PC-3 (cell line): ENCODE data around the gene SPATA16.
"Not testable (repeated sequence)": the region's sequence is repeated elsewhere in the genome, so short reads cannot be mapped to it uniquely, and the experiment has no call there.

Source experiments
- CTCF ChIP-seq: fragments of 300-600 bp; sonication (generic); conservative IDR thresholded peaks from 2 replicates; pipeline ENCODE4 v1.5.1; 2017; ENCODE audit warnings: antibody characterized with exemption, low read depth, mild to moderate bottlenecking, low read length
- EZH2 ChIP-seq: fragments of 300-600 bp; sonication (generic); IDR thresholded peaks from one replicate; pipeline ENCODE4 v1.6.1; 2017; ENCODE audit warnings: antibody characterized with exemption, mild to moderate bottlenecking, low read length; ENCODE audit not compliant: unreplicated experiment

DNA sequence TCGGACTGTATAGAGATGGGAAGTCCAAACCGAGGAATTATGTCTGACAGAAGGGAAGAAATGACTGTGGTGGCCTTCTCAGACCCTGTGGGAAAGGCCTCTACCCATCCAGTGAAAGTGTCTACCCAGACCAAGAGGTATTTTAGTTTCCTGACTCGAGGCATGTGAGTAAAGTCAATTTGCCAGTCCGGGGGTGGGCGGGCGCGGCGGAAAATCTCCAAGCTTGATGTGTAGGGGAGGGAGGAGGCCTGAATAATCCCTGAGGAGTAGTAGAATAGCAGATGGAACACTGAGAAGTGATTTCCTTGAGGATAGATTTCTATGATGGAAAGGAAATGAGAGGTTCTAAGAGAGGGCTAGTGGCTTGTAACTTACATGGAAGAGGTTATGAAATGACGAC is 15.5 kb upstream of the SPATA16 start:
- TF ChIP-seq CTCF, EZH2: not testable (repeated sequence)
